ENCODE results near the gene TRIM40.

TRIM40 gene

DNA sequence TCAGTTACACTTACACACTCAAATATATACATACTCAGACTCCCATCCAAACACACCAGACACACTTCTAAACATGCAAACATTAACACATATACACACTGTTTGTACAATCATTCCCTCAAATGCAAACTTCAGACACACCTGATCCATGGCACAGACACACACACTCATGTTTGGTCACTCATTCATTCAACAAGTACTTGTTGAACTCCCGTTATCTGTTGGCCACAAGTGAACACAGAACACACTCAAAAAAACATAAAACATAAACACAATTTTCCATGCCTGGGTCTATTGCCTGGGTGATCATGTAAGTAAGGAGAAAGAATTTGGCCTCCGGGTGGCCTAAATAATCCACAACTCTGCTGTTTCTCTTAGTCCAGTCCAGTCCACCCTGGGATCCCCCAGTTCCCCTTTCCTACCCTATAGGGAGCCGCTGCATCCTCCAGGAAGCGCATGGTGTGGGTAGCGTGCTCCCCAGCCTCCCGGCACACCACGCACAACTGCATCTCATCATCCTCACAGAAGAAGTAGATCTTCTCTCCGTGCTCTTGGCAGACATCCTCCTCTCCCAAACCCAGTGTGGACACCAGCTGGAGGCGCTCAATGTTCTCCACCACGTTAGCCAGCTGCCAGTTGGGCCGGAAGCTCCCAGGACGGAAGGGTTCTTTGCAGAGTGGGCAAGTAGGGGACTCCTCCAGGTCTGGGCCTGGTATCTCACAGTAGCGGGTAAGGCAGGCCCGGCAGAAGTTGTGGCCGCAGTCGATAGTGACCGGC, 24.3 kb downstream of the TRIM40 start:
- TF ChIP-seq, protein P1, sequence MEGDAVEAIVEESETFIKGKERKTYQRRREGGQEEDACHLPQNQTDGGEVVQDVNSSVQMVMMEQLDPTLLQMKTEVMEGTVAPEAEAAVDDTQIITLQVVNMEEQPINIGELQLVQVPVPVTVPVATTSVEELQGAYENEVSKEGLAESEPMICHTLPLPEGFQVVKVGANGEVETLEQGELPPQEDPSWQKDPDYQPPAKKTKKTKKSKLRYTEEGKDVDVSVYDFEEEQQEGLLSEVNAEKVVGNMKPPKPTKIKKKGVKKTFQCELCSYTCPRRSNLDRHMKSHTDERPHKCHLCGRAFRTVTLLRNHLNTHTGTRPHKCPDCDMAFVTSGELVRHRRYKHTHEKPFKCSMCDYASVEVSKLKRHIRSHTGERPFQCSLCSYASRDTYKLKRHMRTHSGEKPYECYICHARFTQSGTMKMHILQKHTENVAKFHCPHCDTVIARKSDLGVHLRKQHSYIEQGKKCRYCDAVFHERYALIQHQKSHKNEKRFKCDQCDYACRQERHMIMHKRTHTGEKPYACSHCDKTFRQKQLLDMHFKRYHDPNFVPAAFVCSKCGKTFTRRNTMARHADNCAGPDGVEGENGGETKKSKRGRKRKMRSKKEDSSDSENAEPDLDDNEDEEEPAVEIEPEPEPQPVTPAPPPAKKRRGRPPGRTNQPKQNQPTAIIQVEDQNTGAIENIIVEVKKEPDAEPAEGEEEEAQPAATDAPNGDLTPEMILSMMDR (IDR thresholded peaks at IDR 0.05; ENCODE audit: control insufficient read depth, extremely low read depth, insufficient read depth), result no peak

DNA sequence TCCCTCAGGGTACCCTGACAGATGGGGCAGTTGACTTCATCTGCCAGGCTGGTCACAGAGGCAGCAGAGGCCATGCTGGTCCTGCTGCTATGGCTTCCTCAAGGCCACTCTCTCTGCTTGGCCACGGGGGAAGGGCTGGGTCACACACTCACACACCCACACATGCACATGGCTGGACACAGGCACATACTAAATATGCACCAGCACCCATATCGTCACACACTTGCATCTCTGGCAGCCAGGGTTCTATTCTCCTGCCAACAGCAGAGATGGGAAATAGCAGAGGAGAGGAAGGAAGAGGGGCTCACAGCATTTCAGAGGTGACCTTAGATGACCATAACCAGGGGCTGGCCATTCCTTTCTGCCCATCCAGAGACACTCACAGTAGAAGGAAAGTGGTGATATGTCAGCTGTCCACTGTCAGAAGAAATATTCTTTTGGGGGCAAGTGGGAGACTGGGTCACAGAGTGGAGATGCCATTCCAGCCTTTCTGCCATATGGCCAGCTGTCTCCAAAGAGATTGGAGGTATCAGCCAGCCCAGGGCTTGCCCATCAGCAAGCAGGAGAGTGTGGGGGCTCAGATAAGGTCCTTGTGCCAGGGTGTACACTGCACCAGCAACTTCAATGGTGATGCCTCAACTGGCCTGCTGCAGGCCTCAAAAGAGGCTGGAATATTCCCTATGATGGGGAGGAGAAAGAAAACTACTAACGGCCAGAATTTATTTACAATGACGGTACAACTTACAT, 25.0 kb downstream of the TRIM40 start, which contains the start of gene TRIM10:
Gene TRIM10 (minus strand): TSS at position 427 of the 747 bp plus-strand sequence. CDS start 353 bp downstream, at position 74.
- H3K4me3 ChIP-seq (ENCODE audit: low read depth, low read length), result no peak within 1 kb of the TSS
- TF ChIP-seq, protein P1 (IDR thresholded peaks at IDR 0.05; ENCODE audit: control insufficient read depth, extremely low read depth, insufficient read depth), result no peak
- no peak for DNase-seq (ENCODE audit: low read depth)

More for the DNA sequence above, 24.3 kb downstream of the TRIM40 start:
- H3K4me3 ChIP-seq (ENCODE audit: low read depth, low read length), result no peak overlapping the region
- DNase-seq (ENCODE audit: low read depth), result no peak

DNA sequence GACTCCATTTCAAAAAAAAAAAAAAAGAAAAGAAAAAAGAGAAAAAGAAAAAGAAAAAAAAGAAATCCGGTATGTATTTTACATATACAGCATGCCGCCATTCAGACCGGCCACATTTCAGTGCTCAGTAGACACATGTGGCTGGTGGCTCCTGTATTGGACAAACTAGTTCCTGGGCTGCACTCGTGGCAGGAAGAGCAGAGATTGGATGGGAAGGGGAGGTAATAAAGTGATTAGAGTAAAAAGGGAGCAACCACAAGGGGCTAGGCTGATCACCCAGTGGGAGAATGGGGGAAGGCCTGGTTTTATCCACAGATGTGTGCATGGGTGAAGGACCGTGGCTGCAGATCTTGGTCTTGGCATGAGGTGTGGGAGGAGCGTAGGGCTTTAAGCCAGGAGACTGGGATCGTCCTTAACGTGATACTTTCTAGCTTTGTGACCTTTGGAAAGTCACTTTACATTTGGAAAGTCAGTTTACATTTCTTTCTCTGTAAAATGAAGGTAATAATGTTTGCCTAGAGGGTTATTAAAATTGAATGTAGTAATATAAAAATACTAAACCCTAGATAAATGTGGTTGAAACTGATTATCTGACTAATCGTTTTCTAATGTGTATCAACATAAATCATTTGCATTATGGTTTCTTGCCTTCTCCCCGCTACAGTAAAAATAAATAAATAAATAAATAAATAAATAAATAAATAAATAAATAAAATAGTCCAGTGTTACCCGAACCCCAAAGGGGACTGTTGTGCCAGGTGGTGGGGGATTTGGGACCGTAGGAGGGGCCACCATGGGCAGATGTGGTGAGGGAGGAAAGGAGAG, 26.5 kb downstream of the TRIM40 start:
- TF ChIP-seq, protein P1 (IDR thresholded peaks at IDR 0.05; ENCODE audit: control insufficient read depth, extremely low read depth, insufficient read depth), result no peak
- DNase-seq (ENCODE audit: low read depth), result no peak
- H3K4me3 ChIP-seq (ENCODE audit: low read depth, low read length), result no peak overlapping the region

DNA sequence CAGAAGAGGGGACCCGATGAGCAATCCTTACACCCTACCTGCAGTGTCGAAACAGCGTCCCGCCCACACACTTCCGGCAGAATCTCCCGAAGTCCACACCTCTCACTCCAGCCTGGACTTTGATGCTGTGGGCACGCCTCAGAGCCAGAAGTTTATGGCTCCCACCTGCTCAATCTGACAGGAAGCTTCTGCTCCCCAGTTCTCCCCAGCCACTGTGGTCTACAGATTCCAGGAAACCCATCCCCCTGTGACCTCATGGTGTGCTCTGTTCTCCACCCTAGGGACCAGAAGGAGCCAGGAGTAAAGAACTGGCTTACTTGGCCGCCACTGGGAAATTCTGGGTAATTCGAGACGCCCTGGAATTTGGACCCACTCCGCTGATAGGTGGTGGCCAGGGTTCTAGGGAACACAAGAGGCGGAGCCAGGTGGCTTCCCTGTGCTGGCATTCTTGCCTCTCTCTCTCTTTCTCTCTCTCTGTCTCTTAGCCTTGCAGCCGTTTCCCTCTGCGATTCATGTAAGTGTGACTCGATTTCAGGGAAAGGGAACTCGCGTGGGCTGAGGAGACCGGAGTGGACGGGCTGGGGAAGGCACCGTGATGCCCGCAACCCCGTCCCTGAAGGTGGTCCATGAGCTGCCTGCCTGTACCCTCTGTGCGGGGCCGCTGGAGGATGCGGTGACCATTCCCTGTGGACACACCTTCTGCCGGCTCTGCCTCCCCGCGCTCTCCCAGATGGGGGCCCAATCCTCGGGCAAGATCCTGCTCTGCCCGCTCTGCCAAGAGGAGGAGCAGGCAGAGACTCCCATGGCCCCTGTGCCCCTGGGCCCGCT, 27.4 kb downstream of the TRIM40 start, which contains the start of gene TRIM15:
Gene TRIM15 (plus strand): TSS at position 457 of the 828 bp plus-strand sequence. CDS start 139 bp downstream, at position 596.
- DNase-seq (ENCODE audit: low read depth), result no peak
- TF ChIP-seq, protein P1 (IDR thresholded peaks at IDR 0.05; ENCODE audit: control insufficient read depth, extremely low read depth, insufficient read depth), result no peak
- no peak within 1 kb of the TSS for H3K4me3 ChIP-seq (ENCODE audit: low read depth, low read length)

DNA sequence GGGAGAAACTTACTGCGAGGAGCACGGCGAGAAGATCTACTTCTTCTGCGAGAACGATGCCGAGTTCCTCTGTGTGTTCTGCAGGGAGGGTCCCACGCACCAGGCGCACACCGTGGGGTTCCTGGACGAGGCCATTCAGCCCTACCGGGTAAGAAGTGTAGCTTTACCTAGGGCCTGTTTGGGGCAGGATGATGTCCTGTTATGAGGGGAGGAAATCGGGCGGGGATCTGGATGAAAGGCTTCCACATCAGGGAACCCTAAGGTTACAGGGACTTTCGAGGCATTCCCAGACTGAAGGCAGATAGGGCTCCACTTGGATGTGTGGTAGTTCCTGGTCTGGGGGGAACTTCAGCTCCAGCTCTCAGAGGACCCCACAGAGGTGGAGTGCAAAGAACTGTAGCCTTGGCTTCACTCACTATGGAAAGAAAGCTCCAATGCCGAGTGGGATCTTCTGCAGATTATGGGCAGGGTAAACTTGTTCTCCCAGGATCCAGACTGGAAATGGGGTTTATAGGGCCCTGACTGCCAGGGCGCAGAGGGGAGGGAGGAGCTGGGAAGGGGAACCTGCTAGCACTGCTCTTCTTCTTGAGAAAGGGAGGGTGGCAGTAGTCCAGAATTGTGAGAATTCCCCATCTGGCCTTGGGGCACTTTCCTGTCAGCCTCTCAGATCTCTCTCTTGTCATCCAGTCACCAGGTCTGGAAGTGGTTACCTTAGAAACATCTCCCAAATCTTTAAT, 28.1 kb downstream of the TRIM40 start:
- no peak overlapping the region for H3K4me3 ChIP-seq (ENCODE audit: low read depth, low read length)
- TF ChIP-seq, protein P1 (IDR thresholded peaks at IDR 0.05; ENCODE audit: control insufficient read depth, extremely low read depth, insufficient read depth), result no peak

More for the DNA sequence above, 28.1 kb downstream of the TRIM40 start:
- DNase-seq (ENCODE audit: low read depth), result no peak

Data from LNCaP clone FGC (cell line).